SK-N-MC (cell line): ENCODE results near the gene MINDY4.

Source experiments
- DNase-seq: peaks from one replicate; pipeline ENCODE4 v3.0.0-alpha.2; 2011; ENCODE audit warnings: low read depth, low spot score
- H3K27ac ChIP-seq: fragments of 200-600 bp; sonication (generic); 2 replicates; pipeline ENCODE4 v1.5.1; 2016; ENCODE audit warnings: mixed run types
- H3K36me3 ChIP-seq: fragments of 200-600 bp; sonication (generic); 2 replicates; pipeline ENCODE4 v1.6.1; 2017; ENCODE audit warnings: antibody characterized with exemption, low read length, mixed read lengths; ENCODE audit not compliant: insufficient read depth
- H3K4me3 ChIP-seq: fragments of 200-600 bp; sonication (generic); 2 replicates; pipeline ENCODE4 v1.5.1; 2016
- H3K9ac ChIP-seq: fragments of 200-600 bp; sonication (generic); 2 replicates; pipeline ENCODE4 v1.8.0; 2017; ENCODE audit warnings: mixed run types, mixed read lengths; ENCODE audit not compliant: insufficient read length
- H3K9me3 ChIP-seq: fragments of 200-600 bp; sonication (generic); 2 replicates; pipeline ENCODE4 v1.6.1; 2017; ENCODE audit warnings: low read depth, mild to moderate bottlenecking, antibody characterized with exemption, low read length, moderate library complexity, mixed read lengths
- EZH2 ChIP-seq: fragments of 200-600 bp; sonication (generic); IDR thresholded peaks from one replicate; pipeline ENCODE4 v1.6.1; 2017; ENCODE audit warnings: antibody characterized with exemption
- FOXP2 ChIP-seq: optimal IDR thresholded peaks from 2 replicates; pipeline ENCODE3; 2011; ENCODE audit warnings: mild to moderate bottlenecking, moderate library complexity; ENCODE audit not compliant: insufficient read depth; ENCODE audit errors: extremely low read length, control extremely low read depth
- POLR2AphosphoS5 ChIP-seq: IDR thresholded peaks from 2 replicates; pipeline ENCODE4 v1.6.1; 2012; ENCODE audit warnings: mild to moderate bottlenecking, low read depth, low read length, borderline replicate concordance

The MINDY4 gene

DNA sequence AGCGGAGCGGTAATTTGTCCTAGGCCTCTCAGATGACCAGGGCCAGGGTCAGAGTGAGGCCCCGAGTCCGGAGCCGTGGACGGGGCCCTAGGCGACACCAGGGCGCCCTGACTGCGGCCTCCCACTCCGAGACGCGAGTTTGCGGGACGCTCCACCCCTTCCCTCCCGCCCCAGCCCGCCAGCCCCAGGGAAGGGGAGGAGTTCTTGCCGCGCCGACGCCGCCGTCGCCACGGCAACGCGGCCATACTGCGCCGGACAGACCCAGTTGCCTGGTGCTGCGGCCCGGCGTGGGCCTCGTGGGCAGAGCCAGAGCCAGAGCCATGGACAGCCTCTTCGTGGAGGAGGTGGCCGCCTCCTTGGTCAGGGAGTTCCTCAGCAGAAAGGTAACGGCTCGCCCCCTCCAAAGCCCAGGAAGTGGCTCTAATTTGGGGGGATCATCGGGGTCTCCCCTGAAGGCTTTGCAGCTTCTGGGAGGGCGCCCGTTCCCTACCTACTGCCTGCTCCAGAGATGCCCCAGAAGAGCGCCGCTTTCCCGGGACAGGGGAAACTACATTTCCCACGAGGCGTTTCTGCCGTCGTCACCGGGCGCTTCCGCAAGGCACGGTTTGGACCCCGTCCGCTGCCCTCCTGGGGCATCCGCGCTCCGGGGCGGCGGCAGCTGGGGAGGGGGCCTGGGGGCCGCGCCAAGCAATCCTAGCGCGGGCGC lies at the start of gene MINDY4:
TSS of gene MINDY4 (plus strand) at position 244 of the 706 bp plus-strand sequence. CDS start at position 321, 77 bp downstream.
- DNase-seq = no peak
- H3K9ac ChIP-seq = peak within 1 kb of the TSS; percentile 85
- H3K36me3 ChIP-seq = no peaks in the 10 kb centered on the region
- peak within 1 kb of the TSS; percentile 96 for H3K4me3 ChIP-seq
- TF ChIP-seq FOXP2 = no peak
- no peak for TF ChIP-seq EZH2
- peak; percentile 51 for TF ChIP-seq POLR2AphosphoS5
- H3K9me3 ChIP-seq = no peaks in the 10 kb centered on the region
- no peak within 1 kb of the TSS for H3K27ac ChIP-seq

DNA sequence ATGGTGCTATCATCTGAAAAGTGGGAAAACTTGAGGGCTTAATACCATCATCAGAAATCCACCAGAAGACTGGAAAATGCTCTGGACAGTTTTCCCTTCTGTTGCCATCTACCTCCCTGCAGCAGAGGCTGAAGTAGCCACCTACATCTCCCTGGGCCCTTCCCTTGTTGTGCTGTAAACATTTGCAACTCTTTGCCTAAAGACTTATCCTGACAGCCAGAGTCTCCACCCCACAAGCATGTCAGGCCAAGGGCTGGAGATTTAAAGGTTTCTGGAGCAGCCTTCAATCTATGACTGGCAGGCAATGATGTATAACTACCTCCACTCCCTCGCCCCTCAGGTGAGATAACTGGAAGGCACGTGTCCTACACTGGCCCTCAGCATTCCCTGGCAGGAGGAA lies 49.0 kb upstream of the MINDY4 start:
- Histone ChIP-seq H3K27ac (no peak overlapping the region), H3K9ac (no peak overlapping the region), H3K9me3 (no peaks in the 10 kb centered on the region), H3K36me3 (no peaks in the 10 kb centered on the region), H3K4me3 (no peak overlapping the region)
- no peak for TF ChIP-seq POLR2AphosphoS5
- TF ChIP-seq EZH2 = no peak
- TF ChIP-seq FOXP2 = no peak
- DNase-seq = no peak

- DNase-seq = no peak
- Histone ChIP-seq H3K9me3 (no peaks in the 10 kb centered on the region), H3K4me3 (no peak overlapping the region), H3K36me3 (no peaks in the 10 kb centered on the region), H3K27ac (no peak overlapping the region), H3K9ac (no peak overlapping the region)
- TF ChIP-seq POLR2AphosphoS5 (no peak), FOXP2 (no peak), EZH2 (no peak)
These were observed 48.5 kb upstream of the MINDY4 start for GRCh38 chr7:30722671-30723070.

- TF ChIP-seq POLR2AphosphoS5 = no peak
- no peak for TF ChIP-seq EZH2
- no peak for TF ChIP-seq FOXP2
- no peak for DNase-seq
- Histone ChIP-seq H3K9me3 (no peaks in the 10 kb centered on the region), H3K27ac (no peak overlapping the region), H3K36me3 (no peaks in the 10 kb centered on the region), H3K9ac (no peak overlapping the region), H3K4me3 (no peak overlapping the region)
These were observed 47.4 kb upstream of the MINDY4 start for GRCh38 chr7:30723776-30724175.

- Histone ChIP-seq H3K36me3 (no peaks in the 10 kb centered on the region), H3K27ac (no peak overlapping the region), H3K4me3 (no peak overlapping the region), H3K9ac (no peak overlapping the region), H3K9me3 (no peaks in the 10 kb centered on the region)
- TF ChIP-seq FOXP2 = no peak
- no peak for TF ChIP-seq POLR2AphosphoS5
- no peak for TF ChIP-seq EZH2
- DNase-seq = no peak
These were observed 44.8 kb upstream of the MINDY4 start for GRCh38 chr7:30726296-30727006.

DNA sequence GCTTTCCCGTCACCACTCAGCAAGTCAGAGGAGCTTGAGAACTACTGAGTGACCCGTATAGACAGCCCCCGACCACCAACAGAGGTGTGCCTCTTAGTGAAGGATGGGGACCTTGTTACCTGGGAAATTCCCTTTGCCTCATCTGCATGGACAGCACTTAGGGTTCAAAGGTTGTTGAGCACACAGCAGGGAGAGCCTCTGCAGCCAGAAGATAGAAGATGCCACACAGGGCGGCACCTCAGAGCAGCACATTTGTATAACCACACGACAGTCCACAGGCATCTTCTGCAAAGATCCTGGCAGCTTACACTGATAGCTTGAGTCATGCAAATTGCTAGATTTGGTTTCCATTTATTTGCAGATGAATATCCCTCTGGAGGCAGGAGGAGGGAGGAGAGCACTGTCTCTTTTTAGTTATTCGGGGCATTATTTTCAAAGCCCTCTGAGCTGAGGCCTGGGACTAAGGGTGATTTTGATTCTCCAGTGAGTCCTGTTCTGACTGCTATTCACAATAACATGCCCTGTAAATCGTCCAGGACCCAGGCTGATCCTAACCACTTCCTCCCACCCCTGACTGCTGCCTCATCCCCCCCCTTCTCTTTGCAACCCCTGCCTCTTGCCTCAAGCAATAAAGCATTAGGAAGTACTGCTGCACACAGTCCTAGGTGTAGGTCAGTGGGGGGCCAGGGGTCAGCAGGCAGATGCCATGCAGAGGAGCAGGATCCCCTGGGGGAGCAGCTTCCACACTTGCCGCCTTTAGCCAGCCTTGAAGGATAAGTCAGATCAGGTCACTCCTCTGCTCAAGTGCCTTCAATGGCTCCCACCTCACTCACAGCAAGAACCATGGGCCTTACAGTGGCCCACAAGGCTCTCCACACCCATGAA lies 43.9 kb upstream of the MINDY4 start:
- Histone ChIP-seq H3K9me3 (no peaks in the 10 kb centered on the region), H3K4me3 (no peak overlapping the region), H3K36me3 (no peaks in the 10 kb centered on the region), H3K9ac (no peak overlapping the region), H3K27ac (no peak overlapping the region; the same call in 1 of the 2 replicates)
- no peak for DNase-seq
- TF ChIP-seq FOXP2 (no peak), EZH2 (no peak), POLR2AphosphoS5 (no peak)

DNA sequence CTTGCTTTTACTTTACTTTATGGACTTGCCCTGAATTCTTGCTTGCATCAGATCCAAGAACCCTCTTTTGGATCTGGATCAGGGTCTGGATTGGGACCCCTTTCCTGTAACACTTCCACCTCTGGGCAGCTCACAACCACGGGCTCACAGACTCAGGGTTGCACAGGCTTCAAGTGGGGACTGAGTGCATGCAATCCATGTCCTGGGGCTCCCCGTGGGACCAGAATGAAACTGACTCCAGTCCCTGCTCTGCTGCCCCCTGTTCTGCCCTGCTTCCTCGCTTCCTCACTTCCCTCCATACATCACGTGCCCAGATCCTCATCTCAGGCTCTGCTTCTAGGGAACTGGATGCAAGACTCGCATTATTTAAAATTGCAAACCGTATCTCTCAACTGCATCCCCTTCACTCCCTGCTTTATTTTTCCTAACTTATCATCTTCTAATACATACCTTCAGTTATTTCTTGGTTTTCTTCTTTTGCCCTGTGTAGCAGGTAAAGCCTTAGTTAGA lies 42.6 kb upstream of the MINDY4 start:
- TF ChIP-seq FOXP2 (no peak), EZH2 (no peak), POLR2AphosphoS5 (no peak)
- Histone ChIP-seq H3K9me3 (no peaks in the 10 kb centered on the region), H3K9ac (no peak overlapping the region), H3K36me3 (no peaks in the 10 kb centered on the region), H3K27ac (no peak overlapping the region), H3K4me3 (no peak overlapping the region)
- DNase-seq = no peak

GRCh38 chr7:30729642-30730041 lies 41.6 kb upstream of the MINDY4 start:
- Histone ChIP-seq H3K36me3 (no peaks in the 10 kb centered on the region), H3K4me3 (no peak overlapping the region), H3K27ac (no peak overlapping the region), H3K9ac (no peak overlapping the region), H3K9me3 (no peaks in the 10 kb centered on the region)
- no peak for TF ChIP-seq FOXP2
- TF ChIP-seq EZH2 = no peak
- TF ChIP-seq POLR2AphosphoS5 = no peak
- no peak for DNase-seq
